Prostate gland (tissue), 2 donors: ENCODE data around the gene OR3A3.

Experiments used
- POLR2A ChIP-seq: fragments of 450-650 bp; IDR thresholded peaks from one replicate; pipeline ENCODE4 v1.6.1; 2016; ENCODE audit warnings: antibody characterized with exemption, mild to moderate bottlenecking
- POLR2AphosphoS5 ChIP-seq: sonication (generic); formaldehyde crosslinking; IDR thresholded peaks from one replicate; pipeline ENCODE4 v1.6.1; 2017; ENCODE audit warnings: antibody characterized with exemption
- TF ChIP-seq, protein P1 (sequence below), 4 experiments: fragments of 200-600 bp in 2 of 4; fragments of 450-650 bp in 2 of 4; sonication (generic) in 2 of 4; IDR thresholded peaks; 1 replicate in 3 of 4; 2 replicates in 1 of 4; pipeline ENCODE4 v1.5.1; 2016 to 2019; ENCODE audit warnings: antibody characterized with exemption in 4 of 4, mild to moderate bottlenecking in 2 of 4, moderate library complexity in 2 of 4

DNA sequence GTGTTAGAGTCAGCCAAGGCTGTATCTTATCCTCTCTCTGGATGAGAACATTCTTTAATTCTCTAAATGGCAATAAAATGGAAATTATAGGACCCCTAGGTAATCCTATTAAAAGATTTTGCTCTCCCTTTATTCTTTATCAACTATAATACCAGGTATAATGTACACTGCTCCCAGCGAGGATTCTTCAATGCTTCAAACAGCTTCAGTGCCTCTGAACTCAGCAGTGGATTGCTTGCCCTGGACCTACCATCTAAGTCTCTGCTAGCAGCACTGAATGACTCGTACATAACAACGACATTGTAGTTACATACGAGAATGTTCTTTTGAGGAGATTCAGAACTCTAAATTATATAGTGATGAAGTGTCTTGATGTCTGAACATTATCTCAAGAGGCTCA lies 21.4 kb upstream of the OR3A3 start:
- TF ChIP-seq POLR2A, result no peak
- TF ChIP-seq, protein P1, sequence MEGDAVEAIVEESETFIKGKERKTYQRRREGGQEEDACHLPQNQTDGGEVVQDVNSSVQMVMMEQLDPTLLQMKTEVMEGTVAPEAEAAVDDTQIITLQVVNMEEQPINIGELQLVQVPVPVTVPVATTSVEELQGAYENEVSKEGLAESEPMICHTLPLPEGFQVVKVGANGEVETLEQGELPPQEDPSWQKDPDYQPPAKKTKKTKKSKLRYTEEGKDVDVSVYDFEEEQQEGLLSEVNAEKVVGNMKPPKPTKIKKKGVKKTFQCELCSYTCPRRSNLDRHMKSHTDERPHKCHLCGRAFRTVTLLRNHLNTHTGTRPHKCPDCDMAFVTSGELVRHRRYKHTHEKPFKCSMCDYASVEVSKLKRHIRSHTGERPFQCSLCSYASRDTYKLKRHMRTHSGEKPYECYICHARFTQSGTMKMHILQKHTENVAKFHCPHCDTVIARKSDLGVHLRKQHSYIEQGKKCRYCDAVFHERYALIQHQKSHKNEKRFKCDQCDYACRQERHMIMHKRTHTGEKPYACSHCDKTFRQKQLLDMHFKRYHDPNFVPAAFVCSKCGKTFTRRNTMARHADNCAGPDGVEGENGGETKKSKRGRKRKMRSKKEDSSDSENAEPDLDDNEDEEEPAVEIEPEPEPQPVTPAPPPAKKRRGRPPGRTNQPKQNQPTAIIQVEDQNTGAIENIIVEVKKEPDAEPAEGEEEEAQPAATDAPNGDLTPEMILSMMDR (IDR thresholded peaks at IDR 0.05), result no peak
- no peak for TF ChIP-seq POLR2AphosphoS5
